Urothelium cell line (cell line): ENCODE results near the gene GNL1.
"Not testable (repeated sequence)": the region's sequence is repeated elsewhere in the genome, so short reads cannot be mapped to it uniquely, and the experiment has no call there.

ENCODE experiments used
- DNase-seq: peaks from one replicate; pipeline ENCODE4 v3.0.0; 2011; ENCODE audit warnings: low spot score, mixed read lengths
- FAIRE-seq: peaks from 2 replicates; lab custom pipeline; 2011; peaks lifted over from hg19 to GRCh38; lab: Jason Lieb, UNC

Gene GNL1

GRCh38 chr6:30556066-30556905 lies at the start of gene GNL1:
Gene GNL1, minus strand, starts transcription at chr6:30556489. Its CDS starts 286 bp downstream, at chr6:30556203.
- FAIRE-seq = peak; percentile 30

GRCh38 chr6:30603961-30604360 lies 47.7 kb upstream of the GNL1 start:
- no peak for DNase-seq
- no peak for FAIRE-seq

More at GRCh38 chr6:30556066-30556905, at the start of gene GNL1:
- DNase-seq = peak; percentile 93

- FAIRE-seq = no peak
- DNase-seq = no peak
Measured at GRCh38 chr6:30601815-30602641, 45.7 kb upstream of the GNL1 start.

DNA sequence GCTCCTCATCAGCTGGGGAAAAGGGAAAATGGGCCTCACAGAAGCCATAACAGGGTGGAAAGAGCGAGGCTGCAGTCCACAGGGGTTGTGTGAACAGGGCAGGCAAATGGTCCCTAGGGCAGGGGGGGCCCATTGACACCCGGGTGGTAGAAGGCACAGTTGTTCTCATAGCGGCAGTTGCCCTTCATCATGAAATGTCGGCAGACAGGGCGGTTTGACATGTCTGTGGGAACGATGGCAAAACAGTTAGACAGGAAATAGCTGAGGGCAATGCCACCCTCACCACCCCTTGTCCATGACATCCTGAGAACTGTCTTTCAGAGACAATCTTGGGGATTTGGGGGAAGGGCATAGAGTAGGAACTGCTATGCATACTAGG lies 45.1 kb upstream of the GNL1 start:
- FAIRE-seq (no peak), DNase-seq (no peak)

DNA sequence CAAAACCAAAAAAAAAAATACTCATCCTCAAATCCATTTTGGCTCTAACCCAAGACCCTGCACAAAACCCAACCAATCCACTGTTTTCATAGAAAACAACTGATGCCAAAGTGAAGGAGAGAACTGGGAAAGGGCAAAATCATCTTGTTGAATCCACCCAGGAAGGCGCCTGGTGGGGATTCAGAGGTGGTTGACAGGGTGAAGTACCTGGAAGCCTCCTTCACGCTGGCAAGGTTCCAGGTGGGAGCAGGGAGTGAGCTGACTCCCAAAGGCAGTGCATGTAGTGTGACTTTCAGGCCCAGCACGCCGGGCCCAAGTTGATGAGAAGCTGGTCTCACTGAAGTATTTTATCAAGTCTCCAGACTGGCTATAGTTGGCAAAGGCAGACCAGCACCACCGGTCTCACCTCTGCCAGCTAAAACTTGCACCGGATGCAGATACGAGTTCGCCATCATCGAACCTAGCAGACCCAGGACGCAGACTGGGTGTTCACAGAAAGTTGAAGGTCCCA lies 44.2 kb upstream of the GNL1 start:
- DNase-seq (no peak), FAIRE-seq (no peak)

DNA sequence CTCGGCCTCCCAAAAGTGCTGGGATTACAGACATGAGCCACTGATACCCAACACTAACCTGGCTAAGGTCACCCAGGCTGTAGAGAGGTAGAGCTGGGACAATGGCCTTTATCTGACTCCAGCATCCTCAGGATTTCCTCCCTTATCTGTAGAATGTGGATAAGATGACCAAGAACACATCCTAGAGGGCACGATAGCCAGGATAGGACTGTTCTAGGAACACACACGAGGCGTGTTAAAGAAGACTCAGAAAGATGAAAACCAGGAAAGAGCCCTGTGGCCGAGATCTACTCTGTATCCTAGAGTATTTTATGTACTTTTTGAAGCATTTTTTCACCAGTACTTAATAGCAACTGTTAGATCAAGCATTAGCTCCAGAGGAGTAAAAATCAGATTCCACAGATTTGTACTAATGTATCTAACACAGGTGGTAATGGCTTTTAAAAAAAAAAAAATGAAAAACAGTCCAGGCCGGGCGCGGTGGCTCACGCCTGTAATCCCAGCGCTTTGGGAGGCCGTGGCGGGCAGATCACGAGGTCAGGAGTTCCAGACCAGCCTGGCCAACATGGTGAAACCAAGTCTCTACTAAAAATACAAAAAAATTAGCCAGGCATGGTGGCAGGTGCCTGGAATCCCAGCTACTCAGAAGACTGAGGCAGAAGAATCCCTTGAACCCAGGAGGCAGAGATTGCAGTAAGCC lies 43.5 kb upstream of the GNL1 start:
- FAIRE-seq (no peak), DNase-seq (no peak)

- no peak for FAIRE-seq
Measured at GRCh38 chr6:30598912-30599624, 42.8 kb upstream of the GNL1 start.

GRCh38 chr6:30597315-30598144 lies 41.2 kb upstream of the GNL1 start:
- DNase-seq = peak; percentile 70
- not testable (repeated sequence) for FAIRE-seq

More at GRCh38 chr6:30598912-30599624, 42.8 kb upstream of the GNL1 start:
- DNase-seq = no peak

GRCh38 chr6:30592287-30592686 lies 36.0 kb upstream of the GNL1 start:
- DNase-seq = no peak
- no peak for FAIRE-seq

DNA sequence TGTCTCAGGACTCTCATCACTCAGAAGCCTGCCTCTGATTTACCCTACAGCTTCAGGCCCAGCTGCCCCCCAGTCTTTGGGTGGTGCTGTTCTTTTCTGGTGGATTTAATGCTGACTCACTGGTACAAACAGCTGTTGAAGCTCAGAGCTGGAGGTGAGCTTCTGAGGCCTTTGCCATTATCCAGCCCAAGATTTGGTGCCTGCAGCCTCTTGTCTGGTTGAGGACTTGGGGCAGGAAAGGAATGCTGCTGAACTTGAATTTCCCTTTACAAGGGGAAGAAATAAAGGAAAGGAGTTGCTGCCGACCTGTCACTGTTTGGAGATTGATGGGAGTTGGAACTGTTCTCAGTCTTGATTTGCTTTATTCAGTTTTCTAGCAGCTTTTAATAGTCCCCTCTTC lies 34.7 kb upstream of the GNL1 start:
- FAIRE-seq (no peak), DNase-seq (no peak)

- DNase-seq (no peak), FAIRE-seq (no peak)
Measured at GRCh38 chr6:30590509-30590908, 34.2 kb upstream of the GNL1 start.

GRCh38 chr6:30589754-30590358 lies 33.6 kb upstream of the GNL1 start:
- no peak for DNase-seq
- FAIRE-seq = no peak

DNA sequence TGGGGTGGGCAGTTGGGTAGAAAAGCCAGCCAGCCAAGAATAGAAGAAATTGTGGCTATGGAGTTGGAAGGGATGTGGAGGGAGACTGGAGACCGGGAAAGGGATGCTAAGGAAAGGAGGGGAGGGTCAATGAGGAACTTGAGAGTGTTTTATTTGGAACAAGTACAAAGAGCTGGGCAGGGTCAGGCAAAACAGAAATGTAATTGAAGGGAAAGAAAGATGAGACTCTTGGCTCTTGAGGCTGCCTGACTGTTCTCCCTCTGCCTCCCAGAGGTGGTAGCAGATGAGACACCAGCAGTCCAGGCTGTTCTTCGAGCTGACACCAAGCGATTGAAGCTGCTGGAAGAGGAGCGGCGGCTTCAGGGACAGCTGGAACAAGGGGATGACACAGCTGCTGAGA lies 27.6 kb upstream of the GNL1 start:
- FAIRE-seq (no peak), DNase-seq (no peak)

DNA sequence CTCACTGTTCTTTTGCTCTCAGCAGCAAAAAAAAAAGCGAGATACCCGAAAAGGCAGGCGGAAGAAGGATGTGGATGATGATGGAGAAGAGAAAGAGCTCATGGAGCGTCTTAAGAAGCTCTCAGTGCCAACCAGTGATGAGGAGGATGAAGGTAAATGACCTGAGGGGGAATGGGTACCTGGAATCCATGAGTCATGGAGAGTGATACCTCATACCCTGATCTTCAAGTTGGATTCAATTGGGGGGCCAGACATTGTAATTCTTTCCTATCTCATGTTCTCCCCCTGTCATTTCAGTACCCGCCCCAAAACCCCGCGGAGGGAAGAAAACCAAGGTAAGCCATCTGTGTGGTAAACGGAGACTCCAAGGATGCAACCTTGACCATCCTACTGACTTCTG lies 21.8 kb upstream of the GNL1 start:
- DNase-seq = no peak
- no peak for FAIRE-seq

DNA sequence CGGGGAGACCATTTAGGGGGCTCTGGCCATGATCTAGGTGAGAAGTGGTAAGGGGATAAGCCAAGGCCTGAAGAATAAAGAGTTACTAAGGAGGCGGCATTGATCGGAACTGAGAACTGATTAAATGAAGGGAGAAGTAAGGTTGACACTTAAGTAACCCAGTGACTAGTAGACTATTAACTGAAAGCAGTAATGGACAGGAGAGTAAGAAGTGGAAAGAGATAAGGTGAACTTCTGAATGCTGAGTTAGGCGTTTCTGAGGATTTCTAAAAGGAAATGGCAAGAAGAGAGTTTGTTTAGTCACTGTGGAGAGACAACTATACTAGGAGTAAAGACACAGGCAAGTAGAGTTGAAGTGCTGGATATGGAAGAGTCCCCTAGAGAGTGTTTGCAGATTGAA lies 16.8 kb upstream of the GNL1 start:
- DNase-seq (no peak), FAIRE-seq (no peak)

DNA sequence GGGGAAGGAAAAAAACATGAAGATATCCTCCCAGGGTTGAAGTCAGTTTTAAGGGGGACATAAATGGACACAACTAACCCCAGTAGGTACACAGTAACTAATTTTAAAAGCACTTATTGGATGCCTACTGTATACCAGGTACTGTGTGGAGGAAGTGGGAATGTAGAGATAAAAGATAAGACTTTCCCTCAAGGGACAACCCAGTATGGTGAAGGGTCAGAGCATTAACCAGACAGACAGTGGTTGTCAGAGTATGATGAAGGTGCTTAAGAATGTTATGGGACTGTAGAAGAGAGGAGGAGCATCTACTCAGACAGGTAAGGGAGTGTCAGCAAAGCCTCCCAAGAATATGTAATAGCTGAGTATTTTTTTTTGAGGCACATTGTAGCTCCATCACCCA lies 15.9 kb upstream of the GNL1 start:
- no peak for FAIRE-seq

GRCh38 chr6:30571762-30572082 lies 15.4 kb upstream of the GNL1 start:
- no peak for DNase-seq
- FAIRE-seq = no peak

More for the DNA sequence above, 15.9 kb upstream of the GNL1 start:
- DNase-seq = no peak

DNA sequence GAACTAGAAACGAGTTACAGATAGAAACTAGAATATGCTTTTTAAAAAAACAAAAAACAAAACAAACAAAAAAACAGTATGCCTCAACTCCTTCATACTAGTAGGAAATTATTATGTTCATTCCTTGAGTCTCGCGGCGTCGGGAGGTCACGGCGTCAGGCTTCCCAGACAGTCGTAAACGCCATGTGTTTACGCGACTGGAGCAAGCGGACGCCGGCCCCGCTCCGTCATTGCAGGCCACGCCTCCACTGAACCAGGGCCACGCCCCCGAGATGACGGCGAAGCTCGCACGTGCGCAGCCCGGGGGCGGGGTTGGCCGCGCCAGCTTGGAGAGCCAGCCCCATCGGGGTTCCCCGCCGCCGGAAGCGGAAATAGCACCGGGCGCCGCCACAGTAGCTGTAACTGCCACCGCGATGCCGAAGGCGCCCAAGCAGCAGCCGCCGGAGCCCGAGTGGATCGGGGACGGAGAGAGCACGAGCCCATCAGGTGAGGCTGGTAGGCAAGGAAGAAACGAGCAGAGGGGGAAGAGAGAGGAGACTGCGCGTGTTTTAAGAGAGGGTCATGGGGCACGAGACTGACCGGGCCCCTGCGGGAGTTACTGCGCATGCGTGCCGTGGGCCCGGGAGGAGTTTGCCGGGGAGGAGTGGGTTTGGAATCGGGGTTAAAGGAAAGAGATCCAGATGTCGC lies 14.9 kb upstream of the GNL1 start, which contains the start of gene ABCF1:
Gene ABCF1 (plus strand): TSS at position 368 of the 687 bp plus-strand sequence. CDS start 46 bp downstream, at position 414.
- FAIRE-seq (peak; percentile 91), DNase-seq (peak; percentile 99)

GRCh38 chr6:30570740-30571074 lies 14.4 kb upstream of the GNL1 start:
- peak; percentile 15 for DNase-seq
- FAIRE-seq = no peak
